HCT116 (cell line): ENCODE results near the gene ADARB1. TPM values are rescaled to one million over a fixed set of nuclear protein-coding genes. Genes with fewer than 3 reads are reported as not detected.

Experiments
- ATAC-seq: fragments of 200-7000 bp; cut with Tn5 transposase; 2 replicates; pipeline ENCODE4 v1.9.1; 2020; ENCODE audit warnings: mild to moderate bottlenecking, moderate library complexity
- BruUV-seq: library from RNA; stranded (reverse); fragments of 400-500 nt; replicated peaks from 2 replicates; lab custom pipeline; 2021; lab: Mats Ljungman, UMichigan
- CTCF ChIA-PET: fragments of 300-600 bp; sonication (Branson Sonifier 250); formaldehyde crosslinking; loops from one replicate; lab custom pipeline; 2021; ENCODE audit warnings: antibody characterized with exemption; lab: Charles Lee
- POLR2A ChIA-PET: fragments of 300-600, 350-600 bp; sonication (Branson Sonifier 250); formaldehyde crosslinking; loops from one replicate; lab custom pipeline; 2021; ENCODE audit warnings: antibody characterized with exemption; lab: Charles Lee
- RAD21 ChIA-PET, 2 experiments: fragments of 300-600 bp; sonication (Branson Sonifier 250); formaldehyde crosslinking; loops; one replicate each; lab custom pipeline; 2023; ENCODE audit warnings: low total read pairs in 2 of 2; ENCODE audit not compliant: uncharacterized antibody in 2 of 2, unreplicated experiment in 2 of 2, low non-redundant PET in 1 of 2; lab: Charles Lee
- DNase-seq: peaks from one replicate; pipeline ENCODE4 v3.0.0-alpha.2; 2010; ENCODE audit warnings: low read depth, low spot score
- H2AFZ ChIP-seq: fragments of 200-600 bp; shearing (Covaris generic), sonication (generic); 2 replicates; pipeline ENCODE4 v1.6.1; 2017; ENCODE audit warnings: low read depth, mixed run types, mixed read lengths, antibody characterized with exemption, low read length; ENCODE audit not compliant: poor library complexity, severe bottlenecking
- H3K27ac ChIP-seq: 2 replicates; pipeline ENCODE4 v1.5.1; 2012; ENCODE audit warnings: low read depth, low read length
- H3K27me3 ChIP-seq: fragments of 200-600 bp; sonication (generic); 2 replicates; pipeline ENCODE4 v1.6.1; 2016; ENCODE audit warnings: mixed run types, low read length, mixed read lengths; ENCODE audit not compliant: insufficient read depth
- H3K36me3 ChIP-seq, 2 experiments: fragments of 200-500 bp in 1 of 2; fragments of 200-600 bp in 1 of 2; sonication (Bioruptor generic) in 1 of 2; sonication (generic) in 1 of 2; 2 replicates each; pipeline versions ENCODE4 v1.5.1 to v1.6.1; 2014 to 2016; ENCODE audit warnings: low read length in 2 of 2, inconsistent platforms in 1 of 2, mixed read lengths in 1 of 2, mixed run types in 1 of 2; ENCODE audit not compliant: insufficient read depth in 2 of 2, control insufficient read depth in 1 of 2
- H3K4me1 ChIP-seq, 2 experiments: fragments of 200-600 bp in 1 of 2; sonication (generic) in 1 of 2; 2 replicates each; pipeline versions ENCODE4 v1.5.1 to v1.6.1; 2012 to 2017; ENCODE audit warnings: low read length in 2 of 2, inconsistent platforms in 1 of 2, mild to moderate bottlenecking in 1 of 2, mixed read lengths in 1 of 2, mixed run types in 1 of 2, moderate library complexity in 1 of 2; ENCODE audit not compliant: insufficient read depth in 2 of 2, control insufficient read depth in 1 of 2
- H3K4me2 ChIP-seq: fragments of 200-600 bp; sonication (generic); 2 replicates; pipeline ENCODE4 v1.6.1; 2017; ENCODE audit warnings: mixed run types, low read length, mixed read lengths
- H3K4me3 ChIP-seq, 2 experiments: fragments of 200-600 bp in 1 of 2; sonication (generic) in 1 of 2; replicated peaks in 1 of 2; 2 replicates each; pipeline ENCODE4 v1.5.1; 2011 to 2016; ENCODE audit warnings: low read length in 2 of 2, control low read depth in 1 of 2, low read depth in 1 of 2, mild to moderate bottlenecking in 1 of 2, mixed read lengths in 1 of 2, mixed run types in 1 of 2
- H3K79me2 ChIP-seq: fragments of 200-600 bp; sonication (generic); 2 replicates; pipeline ENCODE4 v1.6.1; 2017; ENCODE audit warnings: mild to moderate bottlenecking, mixed run types, low read length, moderate library complexity, mixed read lengths; ENCODE audit not compliant: insufficient read depth
- H3K9ac ChIP-seq: fragments of 200-600 bp; sonication (generic); 2 replicates; pipeline ENCODE4 v1.6.1; 2016; ENCODE audit warnings: low read length, mixed read lengths
- H3K9me2 ChIP-seq: fragments of 200-600 bp; sonication (generic), shearing (Covaris generic); 2 replicates; pipeline ENCODE4 v1.6.1; 2017; ENCODE audit warnings: mixed run types, mild to moderate bottlenecking, moderate library complexity; ENCODE audit not compliant: insufficient read depth
- H3K9me3 ChIP-seq, 2 experiments: fragments of 200-500 bp in 1 of 2; fragments of 200-600 bp in 1 of 2; sonication (Bioruptor generic) in 1 of 2; sonication (generic) in 1 of 2; 2 replicates each; pipeline ENCODE4 v1.6.1; 2014 to 2017; ENCODE audit warnings: low read length in 2 of 2, mixed read lengths in 2 of 2, inconsistent platforms in 1 of 2, low read depth in 1 of 2, mild to moderate bottlenecking in 1 of 2, mixed run types in 1 of 2, moderate library complexity in 1 of 2; ENCODE audit not compliant: control insufficient read depth in 1 of 2, insufficient read depth in 1 of 2
- H4K20me1 ChIP-seq: fragments of 200-600 bp; sonication (generic), shearing (Covaris generic); 2 replicates; pipeline ENCODE4 v1.6.1; 2017; ENCODE audit warnings: mixed run types, mild to moderate bottlenecking, moderate library complexity; ENCODE audit not compliant: insufficient read depth
- ATF3 ChIP-seq: IDR thresholded peaks from 2 replicates; pipeline ENCODE4 v1.6.1; 2012
- CBX3 ChIP-seq: IDR thresholded peaks from 2 replicates; pipeline ENCODE4 v1.6.1; 2012; ENCODE audit warnings: low read depth
- EZH2 ChIP-seq: fragments of 200-600 bp; sonication (generic); IDR thresholded peaks from 2 replicates; pipeline ENCODE4 v1.6.1; 2017; ENCODE audit warnings: antibody characterized with exemption, mixed run types
- EZH2phosphoT487 ChIP-seq: fragments of 200-600 bp; IDR thresholded peaks from 2 replicates; pipeline ENCODE4 v1.6.1; 2018; ENCODE audit warnings: antibody characterized with exemption, borderline replicate concordance
- FOSL1 ChIP-seq: IDR thresholded peaks from 2 replicates; pipeline ENCODE4 v1.6.1; 2012; ENCODE audit warnings: low read depth
- JUND ChIP-seq: IDR thresholded peaks from 2 replicates; pipeline ENCODE4 v1.6.1; 2012
- POLR2A ChIP-seq: IDR thresholded peaks from 2 replicates; pipeline ENCODE4 v1.7.0; 2011; ENCODE audit warnings: borderline replicate concordance; ENCODE audit not compliant: insufficient read depth, insufficient read length; ENCODE audit errors: extremely low read depth
- SIN3A ChIP-seq: IDR thresholded peaks from 2 replicates; pipeline ENCODE4 v1.6.1; 2012; ENCODE audit warnings: low read depth
- TCF7L2 ChIP-seq: IDR thresholded peaks from 2 replicates; pipeline ENCODE4 v1.7.0; 2011; ENCODE audit warnings: borderline replicate concordance, inconsistent platforms; ENCODE audit not compliant: insufficient read depth, insufficient read length; ENCODE audit errors: extremely low read depth
- intact Hi-C: fragments of 100-400 bp; cut with micrococcal nuclease; formaldehyde crosslinking; loops from 2 replicates; pipeline ENCODE4 v1.10.0; 2022
- total RNA-seq: library from RNA; stranded (reverse); gene quantifications from one replicate; pipeline ENCODE4 v1.2.1, GENCODE V29; 2021; ENCODE audit not compliant: unreplicated experiment
- TF ChIP-seq, protein P1 (sequence below): IDR thresholded peaks from 2 replicates; pipeline ENCODE4 v1.6.1; 2011; ENCODE audit warnings: mild to moderate bottlenecking, low read length, moderate library complexity; ENCODE audit not compliant: insufficient replicate concordance; ENCODE audit errors: extremely low read depth

The ADARB1 gene
- total RNA-seq, 1 experiment from 2014 or later, result 13.5 TPM

- H3K27ac ChIP-seq, result no peak overlapping the region; the same call in 1 of the 2 replicates
- no peaks in the 10 kb centered on the region for H3K4me1 ChIP-seq
- peaks cover 8% of the 10 kb centered on the region; the same call in 1 of the 2 replicates for H3K27me3 ChIP-seq
- H3K4me3 ChIP-seq, result no peak overlapping the region
- H2AFZ ChIP-seq, result no peak overlapping the region
- ATAC-seq (no peak), DNase-seq (no peak)
- ChIA-PET RAD21 (no interaction called here), POLR2A (no interaction called here), CTCF (no interaction called here)
- no TSS peak for BruUV-seq
- no peaks in the 10 kb centered on the region for H3K36me3 ChIP-seq
- H4K20me1 ChIP-seq, result no peaks in the 10 kb centered on the region
- no peak overlapping the region for H3K4me2 ChIP-seq
- intact Hi-C loops, result no loop called here
- no peaks in the 10 kb centered on the region for H3K9me2 ChIP-seq
- H3K79me2 ChIP-seq, result no peaks in the 10 kb centered on the region
- H3K9me3 ChIP-seq, result no peaks in the 10 kb centered on the region
- no peak overlapping the region for H3K9ac ChIP-seq
- TF ChIP-seq ATF3 (no peak), EZH2phosphoT487 (no peak), SIN3A (no peak), CBX3 (no peak), FOSL1 (no peak), TCF7L2 (no peak), JUND (no peak), POLR2A (no peak), EZH2 (no peak)
- TF ChIP-seq, protein P1, sequence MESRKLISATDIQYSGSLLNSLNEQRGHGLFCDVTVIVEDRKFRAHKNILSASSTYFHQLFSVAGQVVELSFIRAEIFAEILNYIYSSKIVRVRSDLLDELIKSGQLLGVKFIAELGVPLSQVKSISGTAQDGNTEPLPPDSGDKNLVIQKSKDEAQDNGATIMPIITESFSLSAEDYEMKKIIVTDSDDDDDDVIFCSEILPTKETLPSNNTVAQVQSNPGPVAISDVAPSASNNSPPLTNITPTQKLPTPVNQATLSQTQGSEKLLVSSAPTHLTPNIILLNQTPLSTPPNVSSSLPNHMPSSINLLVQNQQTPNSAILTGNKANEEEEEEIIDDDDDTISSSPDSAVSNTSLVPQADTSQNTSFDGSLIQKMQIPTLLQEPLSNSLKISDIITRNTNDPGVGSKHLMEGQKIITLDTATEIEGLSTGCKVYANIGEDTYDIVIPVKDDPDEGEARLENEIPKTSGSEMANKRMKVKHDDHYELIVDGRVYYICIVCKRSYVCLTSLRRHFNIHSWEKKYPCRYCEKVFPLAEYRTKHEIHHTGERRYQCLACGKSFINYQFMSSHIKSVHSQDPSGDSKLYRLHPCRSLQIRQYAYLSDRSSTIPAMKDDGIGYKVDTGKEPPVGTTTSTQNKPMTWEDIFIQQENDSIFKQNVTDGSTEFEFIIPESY, result no peak
- TF ChIP-seq, all 23 proteins: peak for 0
Observed at GRCh38 chr21:45054927-45055612, 19.3 kb upstream of the ADARB1 start.
